ENCODE measurements around the gene CHIC2. TPM values are rescaled to one million over a fixed set of nuclear protein-coding genes. Genes with fewer than 3 reads are reported as not detected.

CHIC2 gene
- total RNA-seq, 1 experiment from 2014 or later, result 53.5 TPM

Other genes starting within 250 kb of the CHIC2 start
- gene GSX2, start 35.6 kb upstream of the CHIC2 start, total RNA-seq (2014; rRNA removed; shearing (Covaris generic)), result not detected in 2 replicates
- 0.05 and 0.10 TPM in 2 replicates for gene PDGFRA, start 164.7 kb upstream of the CHIC2 start, total RNA-seq (2014; rRNA removed; shearing (Covaris generic))

All from A172 (cell line).